Dermis microvascular lymphatic vessel endothelial cell (primary cell): ENCODE results near the gene ITGA7. TPM values are rescaled to one million over a fixed set of nuclear protein-coding genes. Genes with fewer than 3 reads are reported as not detected.
A peak's percentile ranks its signal among the peaks of the same experiment; 100 is the strongest.

Experiments
- DNase-seq, 2 donors: peaks; one replicate each; pipeline versions ENCODE4 v3.0.0 to v3.0.0-alpha.2; 2010; ENCODE audit warnings: low read depth in 2 of 2
- total RNA-seq: library from RNA; depleted of rRNA; stranded (reverse); fragments of >200 nt; gene quantifications from 2 replicates; pipeline ENCODE4 v1.2.1, GENCODE V29; 2014

The ITGA7 gene
- total RNA-seq, 1 donor from 2014 or later, result 0.26 TPM

DNA sequence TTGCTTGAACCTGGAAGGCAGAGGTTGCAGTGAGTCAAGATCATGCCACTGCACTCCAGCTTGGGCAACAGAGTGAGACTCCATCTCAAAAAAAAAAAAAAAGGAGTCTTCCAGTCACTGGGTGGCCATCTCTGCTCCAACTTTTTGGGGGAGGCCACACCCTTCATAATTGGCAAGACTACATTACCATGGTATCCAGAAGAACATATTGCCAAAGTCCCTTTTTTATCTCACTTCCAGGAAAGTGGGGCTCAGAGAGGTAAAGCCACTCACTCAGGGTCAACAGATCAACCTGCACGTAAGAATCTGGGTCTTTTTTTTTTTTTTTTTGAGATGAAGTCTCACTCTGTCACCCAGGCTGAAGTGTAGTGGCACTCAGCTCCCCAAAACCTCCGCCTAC lies 26.2 kb upstream of the ITGA7 start:
- DNase-seq, result no peak

DNA sequence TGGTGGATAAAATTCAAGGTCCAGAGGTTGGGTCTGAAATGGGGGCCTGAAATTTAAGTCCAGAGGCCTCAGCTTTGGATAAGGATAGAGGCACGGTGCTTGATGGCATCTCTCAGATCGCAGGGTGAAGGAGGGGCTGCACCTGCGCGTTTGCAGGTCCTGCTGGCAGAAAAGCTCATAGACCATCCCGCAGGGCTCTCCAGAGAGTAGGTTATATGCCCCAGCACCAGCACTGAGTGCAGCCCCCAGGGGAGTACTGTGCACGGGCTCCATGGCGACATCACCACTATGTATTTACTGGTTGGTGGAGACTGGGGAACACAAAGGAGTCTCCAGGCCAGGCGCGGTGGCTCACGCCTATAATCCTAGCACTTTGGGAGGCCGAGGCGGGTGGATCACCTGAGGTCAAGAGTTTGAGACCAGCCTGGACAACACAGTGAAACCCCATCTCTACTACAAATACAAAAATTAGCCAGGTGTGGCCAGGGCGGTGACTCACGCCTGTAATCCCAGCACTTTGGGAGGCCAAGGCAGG lies 25.4 kb upstream of the ITGA7 start:
- DNase-seq, result no peak

DNA sequence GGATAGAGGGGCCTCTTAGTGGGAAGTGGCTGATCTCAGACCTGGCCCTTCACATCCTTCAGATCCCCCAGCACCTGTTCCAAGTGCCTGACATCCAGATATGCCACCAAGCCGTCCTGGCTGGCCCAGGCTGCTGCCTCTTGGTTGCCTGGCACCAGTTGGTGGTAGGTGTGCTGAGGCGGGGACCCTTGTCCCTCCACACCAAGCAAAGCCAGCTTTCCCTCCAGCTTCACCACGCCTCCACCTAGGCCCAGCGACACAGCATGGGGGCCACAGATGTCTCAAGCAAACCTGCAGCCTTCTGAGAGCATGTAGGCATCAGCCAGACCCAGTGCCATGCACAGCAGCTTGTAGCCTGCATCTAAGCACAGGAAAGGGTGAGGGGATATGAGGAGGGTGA lies 24.6 kb upstream of the ITGA7 start:
- no peak for DNase-seq

DNA sequence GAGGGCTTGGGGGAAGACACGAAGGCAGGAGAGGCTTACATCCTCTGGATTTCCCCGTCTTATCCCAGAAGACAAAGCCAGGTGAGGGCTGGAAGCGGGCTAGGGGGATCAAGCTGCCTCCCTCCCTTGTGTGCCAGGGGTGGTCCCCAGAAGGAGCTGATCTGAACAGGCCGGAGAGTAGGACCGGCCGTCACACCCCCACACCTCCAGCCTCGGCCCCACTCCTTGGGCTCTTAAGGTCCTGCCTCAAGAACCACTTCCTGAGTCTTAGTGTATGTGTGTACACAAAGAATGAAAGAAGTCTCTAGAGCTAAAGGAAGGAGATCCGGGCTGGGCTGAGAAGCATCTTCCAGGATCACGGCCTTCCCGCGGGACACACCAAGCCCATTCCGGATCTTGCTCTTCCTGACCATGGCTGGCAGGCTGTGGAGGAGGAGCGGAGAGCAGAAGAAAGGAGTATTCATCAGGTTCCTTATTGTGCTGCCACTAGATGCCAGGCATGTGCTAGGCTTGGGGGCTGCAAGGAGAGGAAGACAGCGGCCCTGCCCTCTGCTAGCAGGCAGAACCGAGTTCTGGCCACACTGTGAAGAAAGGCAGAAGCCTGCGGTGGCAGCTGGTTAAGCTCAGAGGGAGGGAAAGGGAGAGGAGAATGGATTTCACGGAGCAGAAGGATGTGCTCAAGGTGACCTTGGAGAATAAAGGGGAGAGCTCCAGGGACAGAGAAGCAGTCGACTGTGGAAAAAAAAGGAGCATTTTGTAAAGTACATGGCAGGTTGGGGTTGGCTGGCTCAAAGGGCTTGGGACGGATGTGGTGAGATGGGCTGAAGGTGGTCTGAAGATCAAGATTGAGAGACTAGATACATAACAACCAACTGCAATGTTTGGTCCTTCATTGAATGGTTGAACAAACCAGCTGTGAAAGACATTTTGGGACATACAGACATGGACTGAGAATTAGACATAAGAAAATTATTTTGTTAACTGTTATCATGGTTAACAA lies 22.4 kb upstream of the ITGA7 start:
- peak in 1 of 2 donors; percentile 66 for DNase-seq

DNA sequence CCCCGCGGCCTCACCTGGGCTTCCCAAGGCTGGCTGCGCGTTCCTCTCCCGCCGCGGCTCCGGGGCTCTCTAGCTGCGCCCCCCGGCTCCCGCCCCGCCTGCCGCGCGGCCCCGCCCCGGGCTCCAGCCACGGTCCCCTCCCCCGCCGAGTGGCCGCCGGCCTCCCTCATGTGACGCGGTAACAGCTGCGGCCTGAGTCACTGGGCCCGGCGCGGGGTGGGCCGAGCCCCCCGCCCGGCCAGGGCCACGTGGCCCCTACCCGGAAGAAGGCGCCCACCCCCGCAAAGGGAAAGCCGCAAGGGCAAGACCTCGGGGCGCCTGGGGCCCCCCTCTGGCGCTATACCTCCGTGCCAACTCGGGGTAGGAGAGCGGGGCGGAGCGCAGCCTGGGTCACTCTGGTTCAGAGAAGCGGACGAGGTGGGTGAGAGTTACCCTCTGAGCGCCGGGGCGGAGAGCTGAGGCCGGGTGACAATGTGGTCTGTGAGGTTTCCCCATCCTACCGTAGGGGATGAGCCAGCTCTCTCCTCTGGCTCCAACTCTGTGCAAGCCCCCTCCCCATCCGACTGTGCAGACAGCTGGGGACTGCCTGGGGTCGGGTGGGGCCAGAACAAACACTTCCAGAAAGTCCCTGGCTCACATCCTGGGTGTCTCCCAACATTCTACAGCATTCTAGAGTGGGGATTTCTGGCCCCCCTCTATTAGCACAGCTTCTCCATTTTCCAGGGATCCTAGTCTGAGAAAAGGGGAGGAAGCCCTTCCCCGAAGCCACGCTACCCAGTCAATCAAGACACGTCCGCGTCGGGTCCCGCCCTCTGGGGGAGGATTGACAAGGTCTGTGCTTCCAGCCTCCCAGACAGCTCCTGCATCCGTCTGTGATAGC lies 21.5 kb upstream of the ITGA7 start, which contains the start of gene CD63:
CD63 (minus strand) TSS at position 71 of the 880 bp plus-strand sequence. CDS start 668 bp downstream, outside the sequence.
- peak; percentile 60 to 94 for DNase-seq

DNA sequence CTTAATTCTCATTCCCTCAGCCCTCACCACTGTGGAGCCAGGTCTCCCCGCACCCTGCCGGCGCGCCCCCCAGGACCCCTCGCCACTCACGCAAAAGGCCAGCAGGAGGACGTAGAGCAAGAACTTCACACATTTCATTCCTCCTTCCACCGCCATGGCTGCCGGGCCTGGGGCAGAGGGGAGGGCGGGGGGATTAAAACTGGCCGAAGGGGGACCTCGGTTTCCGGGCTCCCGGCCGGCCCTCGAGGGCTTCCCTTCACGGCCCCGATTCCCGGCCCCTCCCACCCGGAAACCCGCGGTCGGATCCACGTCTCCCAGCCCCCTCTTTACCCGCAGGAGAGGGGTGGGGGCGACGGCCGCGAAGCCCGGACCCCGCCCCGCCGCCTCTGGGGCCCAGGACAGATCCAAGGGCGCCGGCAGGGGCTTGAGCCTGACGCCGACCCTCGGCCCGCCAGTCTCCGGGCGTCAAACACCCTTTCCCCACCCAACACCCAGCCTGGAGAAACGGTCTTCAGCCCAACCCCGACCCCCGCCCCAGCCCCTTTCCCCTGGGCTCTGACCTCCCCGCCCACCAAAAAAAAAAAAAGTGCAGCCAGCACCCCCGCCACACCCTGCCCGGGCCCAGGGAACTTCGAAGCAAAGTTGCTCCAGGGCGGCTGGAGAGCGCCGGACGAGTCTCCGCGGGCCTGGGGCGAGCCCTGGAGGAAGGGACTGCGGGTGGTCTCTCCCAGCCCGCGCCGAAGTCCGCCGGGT lies 20.7 kb upstream of the ITGA7 start:
- DNase-seq, result peak in 1 of 2 donors; percentile 74

DNA sequence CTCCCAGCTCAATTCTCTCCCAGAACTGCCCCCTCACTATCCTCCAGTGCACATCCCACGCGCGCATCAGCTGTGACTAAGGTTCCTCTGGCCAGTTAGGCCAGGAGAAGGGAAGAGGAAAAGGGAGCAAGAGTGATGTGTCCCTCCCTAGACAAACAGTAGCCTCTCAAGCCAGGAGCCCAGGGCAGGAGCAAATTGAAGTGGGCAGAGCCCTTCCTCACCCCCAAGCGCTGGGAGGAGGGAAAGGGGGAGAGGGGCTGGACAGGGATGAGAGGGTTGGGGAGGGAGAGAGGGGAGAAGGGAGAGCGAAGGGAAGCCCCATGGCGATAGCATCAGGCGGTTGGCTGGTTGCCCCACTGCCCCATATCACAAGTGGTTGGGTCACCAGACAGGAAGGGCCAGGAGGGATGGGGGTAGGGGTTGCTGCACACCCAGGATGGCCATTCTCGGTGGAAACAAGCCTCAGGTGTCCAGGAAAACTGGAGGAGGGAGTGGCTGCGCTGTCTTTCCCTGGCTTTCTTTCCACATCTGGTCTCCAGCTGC lies 20.0 kb upstream of the ITGA7 start:
- DNase-seq, result peak in 1 of 2 donors; percentile 56

DNA sequence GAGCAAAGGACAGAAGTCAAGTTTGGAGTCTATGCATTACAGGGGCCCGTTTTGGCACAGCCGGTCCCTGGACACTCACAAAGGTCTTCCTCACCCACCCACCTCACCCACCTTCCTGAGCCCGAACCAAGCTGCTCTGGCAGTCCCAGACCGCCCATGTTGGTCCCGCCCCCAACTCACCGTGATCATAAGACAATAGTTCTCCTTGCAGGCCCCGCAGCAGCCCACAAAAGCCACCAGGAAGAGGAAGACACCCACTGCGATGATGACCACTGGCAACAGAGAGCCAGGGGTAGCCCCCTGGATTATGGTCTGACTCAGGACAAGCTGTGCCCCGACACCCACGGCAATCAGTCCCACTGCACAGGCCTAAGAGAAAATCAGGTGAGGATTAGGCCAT lies 19.3 kb upstream of the ITGA7 start:
- no peak for DNase-seq

DNA sequence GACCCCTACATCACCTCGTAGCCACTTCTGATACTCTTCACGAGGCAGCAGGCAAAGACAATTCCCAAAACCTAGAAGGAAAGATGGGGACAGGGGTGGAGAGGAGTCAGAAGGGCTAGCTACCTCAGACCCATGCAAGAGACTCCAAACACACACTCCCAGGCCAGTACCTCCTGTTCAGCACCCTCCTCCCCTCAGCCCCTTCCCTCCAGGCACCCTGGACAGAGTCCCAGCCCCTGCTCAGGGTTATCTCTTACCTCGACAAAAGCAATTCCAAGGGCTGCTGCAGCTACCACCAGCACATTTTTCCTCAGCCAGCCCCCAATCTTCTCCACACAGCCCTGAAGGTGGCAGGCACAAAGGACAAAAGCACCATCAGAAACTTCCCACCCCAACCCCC lies 17.9 kb upstream of the ITGA7 start:
- DNase-seq, result no peak

DNA sequence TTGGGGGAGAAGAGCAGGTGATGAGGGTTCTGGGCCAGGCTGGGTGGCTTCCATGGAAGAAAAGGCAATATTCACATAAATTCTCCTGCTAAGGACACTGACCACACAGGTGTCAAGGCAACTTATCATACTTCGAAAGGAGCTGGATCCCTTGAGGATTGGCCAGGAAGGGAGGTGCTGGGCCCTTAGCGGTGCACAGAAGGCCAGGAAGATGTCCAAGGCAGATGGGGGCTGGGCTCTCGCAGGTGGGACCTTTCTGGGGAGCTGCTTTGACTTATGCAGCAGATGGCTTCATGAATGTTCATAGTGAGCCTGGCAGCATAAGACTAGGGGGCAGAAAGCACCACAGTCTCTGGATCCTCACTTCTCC lies 17.2 kb upstream of the ITGA7 start:
- DNase-seq, result no peak

DNA sequence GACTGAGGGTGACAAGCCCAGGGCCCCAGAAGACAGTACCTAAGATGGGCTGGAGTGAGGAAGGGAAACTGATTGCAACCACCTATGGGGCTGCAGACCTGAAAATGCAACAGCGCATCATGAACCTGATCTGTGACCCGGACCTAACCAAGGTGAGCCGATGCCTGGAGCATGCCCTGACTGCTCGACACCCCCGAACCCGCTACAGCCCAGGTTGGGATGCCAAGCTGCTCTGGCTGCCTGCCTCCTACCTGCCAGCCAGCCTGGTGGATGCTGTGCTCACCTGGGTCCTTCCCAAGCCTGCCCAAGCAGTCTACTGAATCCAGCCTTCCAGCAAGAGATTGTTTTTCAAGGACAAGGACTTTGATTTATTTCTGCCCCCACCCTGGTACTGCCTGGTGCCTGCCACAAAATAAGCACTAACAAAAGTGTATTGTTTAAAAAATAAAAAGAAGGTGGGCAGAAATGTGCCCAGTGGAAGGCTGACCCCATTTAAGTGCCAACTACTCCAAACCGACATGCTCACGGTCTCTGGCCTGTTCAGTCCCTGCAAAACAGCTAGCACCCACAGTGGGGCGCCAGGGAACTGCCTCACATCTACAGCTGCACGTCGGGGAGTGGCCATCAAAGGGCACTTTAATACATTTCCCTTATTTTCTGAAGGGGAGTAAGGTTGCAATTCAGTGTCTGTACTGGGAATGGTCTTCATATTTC lies 16.7 kb upstream of the ITGA7 start:
- DNase-seq, result peak in 1 of 2 donors; percentile 66

DNA sequence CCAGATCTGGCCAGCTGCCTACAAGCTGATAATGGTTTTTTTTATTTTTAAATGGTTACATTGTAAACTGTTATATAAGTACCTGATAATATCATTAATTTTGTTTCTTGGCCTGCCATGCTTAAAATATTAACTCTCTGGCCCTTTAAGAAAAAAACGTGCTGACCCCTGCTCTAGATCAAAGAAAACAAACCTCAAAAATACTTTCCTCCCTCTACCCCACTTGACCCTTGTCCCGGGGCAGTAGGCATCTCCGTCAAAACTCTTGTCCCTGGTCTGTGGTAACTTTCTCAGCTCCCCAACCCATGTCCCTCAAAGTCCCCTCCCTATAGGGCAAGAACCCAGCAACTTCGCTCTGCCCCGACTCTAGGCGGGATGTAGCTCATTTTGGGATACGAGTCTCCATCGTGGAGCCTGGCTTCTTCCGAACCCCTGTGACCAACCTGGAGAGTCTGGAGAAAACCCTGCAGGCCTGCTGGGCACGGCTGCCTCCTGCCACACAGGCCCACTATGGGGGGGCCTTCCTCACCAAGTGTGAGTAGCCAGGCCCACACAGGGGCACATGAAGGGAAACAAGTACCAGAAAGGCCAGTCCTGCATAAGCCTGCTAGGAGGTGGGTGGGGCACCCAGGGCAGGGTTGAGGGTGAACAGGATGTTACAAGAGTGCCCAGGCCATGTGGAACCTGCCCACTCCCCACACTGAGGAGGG lies 16.0 kb upstream of the ITGA7 start:
- DNase-seq, result no peak

DNA sequence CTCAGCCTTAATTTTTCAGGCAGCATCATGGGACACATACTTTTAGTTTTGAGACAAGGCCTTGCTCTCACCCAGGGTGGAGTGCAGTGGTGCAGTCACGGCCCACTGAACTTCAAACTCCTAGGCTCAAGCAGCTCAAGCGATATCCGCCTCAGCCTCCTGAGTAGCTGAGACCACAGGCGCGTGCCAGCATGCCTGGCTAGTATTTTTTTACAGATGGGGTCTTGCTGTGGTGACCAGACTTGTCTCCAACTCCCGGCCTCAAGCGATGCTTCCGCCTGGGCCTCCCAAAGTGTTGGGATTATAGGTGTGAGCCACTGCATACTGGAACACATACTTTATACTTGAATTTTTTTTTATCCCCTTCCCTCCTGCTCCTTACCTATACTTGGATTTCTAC lies 15.2 kb upstream of the ITGA7 start:
- no peak for DNase-seq

DNA sequence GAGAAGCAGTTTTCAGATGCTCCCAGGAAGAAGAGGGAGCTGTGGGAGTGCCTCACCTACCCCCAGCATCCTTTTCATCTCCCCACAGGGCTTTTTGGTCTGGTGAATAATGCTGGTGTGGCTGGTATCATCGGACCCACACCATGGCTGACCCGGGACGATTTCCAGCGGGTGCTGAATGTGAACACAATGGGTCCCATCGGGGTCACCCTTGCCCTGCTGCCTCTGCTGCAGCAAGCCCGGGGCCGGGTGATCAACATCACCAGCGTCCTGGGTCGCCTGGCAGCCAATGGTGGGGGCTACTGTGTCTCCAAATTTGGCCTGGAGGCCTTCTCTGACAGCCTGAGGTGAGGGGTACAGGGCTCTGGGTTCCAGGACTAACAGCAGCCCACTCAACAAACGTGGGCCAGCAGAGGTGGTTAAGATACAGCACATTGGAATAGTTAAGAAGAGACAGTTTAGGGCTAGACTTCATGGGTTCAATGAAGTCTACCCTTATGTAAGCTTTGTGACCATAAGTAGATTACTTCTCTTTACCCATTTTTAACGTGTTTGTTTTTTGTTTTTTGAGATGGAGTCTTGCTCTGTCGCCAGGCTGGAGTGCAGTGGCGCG lies 14.0 kb upstream of the ITGA7 start:
- no peak for DNase-seq

DNA sequence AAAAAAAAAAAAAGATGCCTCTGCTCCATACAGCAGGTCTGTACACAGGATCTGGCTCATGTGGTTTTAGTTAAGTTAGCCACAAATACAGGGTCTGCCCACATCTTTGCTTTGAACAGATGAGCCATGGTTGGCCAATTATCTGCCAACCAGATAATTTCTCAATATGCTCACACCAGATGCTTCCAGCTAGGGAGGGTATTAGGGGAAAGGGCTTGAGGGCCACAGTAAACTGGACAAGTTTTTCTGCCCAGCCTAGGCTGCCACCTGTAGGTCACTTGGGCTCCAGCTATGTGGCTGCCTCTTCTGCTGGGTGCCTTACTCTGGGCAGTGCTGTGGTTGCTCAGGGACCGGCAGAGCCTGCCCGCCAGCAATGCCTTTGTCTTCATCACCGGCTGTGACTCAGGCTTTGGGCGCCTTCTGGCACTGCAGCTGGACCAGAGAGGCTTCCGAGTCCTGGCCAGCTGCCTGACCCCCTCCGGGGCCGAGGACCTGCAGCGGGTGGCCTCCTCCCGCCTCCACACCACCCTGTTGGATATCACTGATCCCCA lies 13.3 kb upstream of the ITGA7 start:
- DNase-seq, result peak in 1 of 2 donors; percentile 86

DNA sequence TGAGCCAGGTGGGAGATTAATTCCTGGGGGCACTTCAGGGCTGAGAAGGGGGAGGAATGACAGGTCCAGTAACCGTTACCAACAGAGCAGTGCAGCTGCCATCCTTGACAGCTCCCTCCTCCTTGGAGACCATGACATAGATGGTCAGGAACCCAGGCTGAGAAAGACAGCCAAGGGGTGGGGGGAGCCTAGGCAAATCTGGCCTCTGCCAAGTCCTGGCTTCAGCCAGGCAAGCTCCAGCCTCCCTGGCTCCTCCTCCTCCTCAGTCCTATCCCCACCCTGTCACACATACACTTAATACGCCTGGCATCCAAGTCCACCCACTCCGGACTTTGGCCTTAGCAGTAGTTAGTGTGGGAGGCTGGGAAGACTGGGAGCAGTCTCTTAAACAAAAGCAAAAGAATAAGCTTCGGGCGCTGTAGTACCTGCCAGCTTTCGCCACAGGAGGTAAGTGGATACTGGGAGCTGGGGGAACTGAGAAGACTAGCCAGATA lies 12.4 kb upstream of the ITGA7 start, which contains the start of gene RDH5:
RDH5 (plus strand) TSS at position 323 of the 494 bp plus-strand sequence. CDS start 792 bp downstream, outside the sequence.
- no peak for DNase-seq

DNA sequence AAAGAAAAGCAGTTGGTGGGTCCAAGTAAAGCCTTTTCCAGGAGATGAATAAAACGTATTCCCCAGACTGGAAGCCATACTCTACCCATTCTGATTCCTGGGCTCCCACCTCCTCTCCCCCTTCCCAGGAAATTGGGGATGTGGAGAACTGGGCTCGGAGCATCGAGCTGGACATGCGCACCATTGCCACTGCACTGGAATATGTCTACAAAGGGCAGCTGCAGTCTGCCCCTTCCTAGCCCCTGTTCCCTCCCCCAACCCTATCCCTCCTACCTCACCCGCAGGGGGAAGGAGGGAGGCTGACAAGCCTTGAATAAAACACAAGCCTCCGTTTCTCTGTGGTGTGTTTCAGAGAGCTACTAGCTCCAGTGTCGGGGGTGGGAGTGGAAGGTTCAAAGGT lies 11.7 kb upstream of the ITGA7 start:
- no peak for DNase-seq

DNA sequence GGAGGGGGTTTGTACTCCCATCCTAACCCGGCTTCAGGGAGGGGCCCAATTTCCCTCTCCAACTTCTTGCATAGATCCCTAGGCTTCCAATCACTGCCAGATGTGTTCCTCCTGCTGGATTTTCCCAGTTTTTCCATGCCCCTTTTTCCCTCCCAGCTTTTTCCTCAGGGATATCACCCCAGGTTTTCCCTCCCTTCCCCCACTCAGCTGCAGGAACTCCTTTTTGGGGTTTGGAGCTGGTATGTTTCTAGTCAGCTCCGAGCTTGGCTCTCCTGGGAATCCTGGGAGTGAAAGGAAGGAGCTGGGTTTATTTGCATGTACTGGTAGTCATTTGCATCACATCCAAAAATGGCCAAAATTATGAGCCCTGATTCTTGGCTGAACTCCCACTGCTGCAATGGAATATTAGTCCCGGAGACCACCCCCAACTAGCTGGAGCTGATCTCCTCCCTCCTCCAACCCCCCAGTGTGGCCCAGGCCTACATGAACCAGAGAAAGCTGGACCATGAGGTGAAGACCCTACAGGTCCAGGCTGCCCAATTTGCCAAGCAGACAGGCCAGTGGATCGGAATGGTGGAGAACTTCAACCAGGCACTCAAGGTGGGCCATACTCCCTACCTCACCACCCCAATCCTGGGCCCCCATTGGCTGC lies 11.0 kb upstream of the ITGA7 start:
- DNase-seq, result no peak
